ENCODE data around the gene LSG1. TPM values are rescaled to one million over a fixed set of nuclear protein-coding genes. Genes with fewer than 3 reads are reported as not detected.

LSG1 gene
- total and polyA plus RNA-seq, 9 of the 15 experiments (the other 6 are each of a cell fraction or from before 2014, with no cell fraction given), result 14.9 to 73.7 (median 46.7) TPM

GRCh38 chr3:194675081-194675640 is 3.2 kb upstream of the LSG1 start (continued):
- TF ChIP-seq ZNF398 (CRISPR knock-in tag; IDR thresholded peaks at IDR 0.05) (no peak), ARID3B (CRISPR knock-in tag; IDR thresholded peaks at IDR 0.05; ENCODE audit: borderline replicate concordance) (no peak), EGR1 (conservative IDR thresholded peaks at IDR 0.05) (peak; percentile 88), JUND (IDR thresholded peaks at IDR 0.05; ENCODE audit: borderline replicate concordance, low read depth, low read length) (peak; percentile 39; the same call in 1 of the 2 replicates), JUND (tag; IDR thresholded peaks at IDR 0.05; ENCODE audit: borderline replicate concordance, low read depth, low read length) (no peak), HLTF (IDR thresholded peaks at IDR 0.05) (no peak), ZNF586 (CRISPR knock-in tag; conservative IDR thresholded peaks at IDR 0.05) (no peak), TBL1XR1 (IDR thresholded peaks at IDR 0.05; ENCODE audit: low read length in 2 of 2) (no peak), ILF3 (IDR thresholded peaks at IDR 0.05; ENCODE audit: borderline replicate concordance) (no peak), NRF1 (conservative IDR thresholded peaks at IDR 0.05 in 1 of 2, IDR thresholded peaks at IDR 0.05 in 1 of 2) (no peak), ZBTB26 (CRISPR knock-in tag; IDR thresholded peaks at IDR 0.05) (no peak), CHD4 (IDR thresholded peaks at IDR 0.05; ENCODE audit: insufficient read depth, insufficient replicate concordance, low read depth, low read length, poor library complexity, severe bottlenecking) (no peak), ZNF79 (CRISPR knock-in tag; IDR thresholded peaks at IDR 0.05; ENCODE audit: low read depth) (no peak), SNIP1 (IDR thresholded peaks at IDR 0.05; ENCODE audit: low read depth) (no peak), NFIC (IDR thresholded peaks at IDR 0.05) (peak; percentile 87), TRIM25 (IDR thresholded peaks at IDR 0.05; ENCODE audit: borderline replicate concordance) (no peak), ZEB2 (IDR thresholded peaks at IDR 0.05) (peak; percentile 63; the same call in 1 of the 2 replicates), ZNF12 (CRISPR knock-in tag; IDR thresholded peaks at IDR 0.05) (no peak), SMARCA4 (IDR thresholded peaks at IDR 0.05) (peak; percentile 32; the same call in 1 of the 2 replicates), CCNT2 (IDR thresholded peaks at IDR 0.05; ENCODE audit: borderline replicate concordance, extremely low read depth, insufficient read length, low read depth, low read length) (no peak), MCM2 (IDR thresholded peaks at IDR 0.05; ENCODE audit: low read depth) (no peak)

Measured in K562 (cell line).